Measurements from ENCODE around the gene RHOBTB3. TPM values are rescaled to one million over a fixed set of nuclear protein-coding genes. Genes with fewer than 3 reads are reported as not detected.

Gene RHOBTB3
- total and polyA plus RNA-seq, 2 donors (not counting 3 experiments of a cell fraction or from before 2014, with no cell fraction given), result 44.1 to 52.1 TPM

GRCh38 chr5:95823218-95823737 lies 92.1 kb downstream of the RHOBTB3 start:
- H3K4me3 ChIP-seq (replicated peaks in 1 of 3; ENCODE audit: insufficient read depth in 1 of 3, low read depth in 1 of 3, low read length in 3 of 3), result peak overlapping the region in 1 of 3 experiments; percentile 80
- DNase-seq (ENCODE audit: low read depth, low spot score) (no peak), FAIRE-seq (no peak)
- BruUV-seq (replicated peaks), result no TSS peak
- POLR2A ChIA-PET, result interaction anchor here (0.6 to 1.2 kb wide), 5 partner anchors 11 to 93 kb away, joined by 3 to 6 read pairs (median 3); partner anchors contain the start of gene RHOBTB3
- dilution Hi-C loops (cut with MboI; ENCODE audit: extremely low pct_ligation_motif_present, low sequenced_read_pairs), result no loop called here
- peak overlapping the region; percentile 74 for H3K4me2 ChIP-seq (ENCODE audit: insufficient read depth, low read length)
- H4K20me1 ChIP-seq (replicated peaks; ENCODE audit: control insufficient read depth, extremely low read depth, insufficient read depth, low read length), result no peaks in the 10 kb centered on the region
- peaks cover 0 to 5% of the 10 kb centered on the region in 2 experiments for H3K27me3 ChIP-seq (ENCODE audit: control insufficient read depth in 2 of 2, insufficient read depth in 2 of 2, low read length in 2 of 2)
- H3K4me1 ChIP-seq (ENCODE audit: control insufficient read depth, extremely low read depth, insufficient read depth, low read length), result peaks cover 26% of the 10 kb centered on the region
- no peaks in the 10 kb centered on the region for H3K36me3 ChIP-seq (ENCODE audit: control insufficient read depth in 2 of 2, extremely low read depth in 1 of 2, insufficient read depth in 2 of 2, low read length in 2 of 2)
- H3K79me2 ChIP-seq (ENCODE audit: control insufficient read depth, insufficient read depth, low read length), result no peaks in the 10 kb centered on the region
- H3K9ac ChIP-seq (replicated peaks; ENCODE audit: extremely low read depth, insufficient read depth, low read length), result peak overlapping the region; percentile 51
- no peaks in the 10 kb centered on the region for H3K9me1 ChIP-seq (replicated peaks; ENCODE audit: control insufficient read depth, extremely low read depth, insufficient read depth, low read length)
- intact Hi-C loops (cut with micrococcal nuclease), result loop anchor here (1.0 to 5.0 kb wide), 3 partner anchors 24 to 91 kb away; partner anchors contain the start of gene RHOBTB3
- no peaks in the 10 kb centered on the region for H3K9me3 ChIP-seq (replicated peaks; ENCODE audit: control insufficient read depth, insufficient read depth, low read length)
- peak overlapping the region; percentile 54 for H3K27ac ChIP-seq (ENCODE audit: insufficient read depth, low read depth, low read length)
- CTCF ChIA-PET, result interaction anchor here (0.6 to 5.1 kb wide), 12 partner anchors 8 to 573 kb away, joined by 3 to 55 read pairs (median 4); partner anchors contain the start of gene RFESD
- TF ChIP-seq JUN (IDR thresholded peaks at IDR 0.05; ENCODE audit: borderline replicate concordance, insufficient read depth, insufficient read length, low read depth), result no peak
- no peak for TF ChIP-seq MAX (IDR thresholded peaks at IDR 0.05; ENCODE audit: insufficient read depth, insufficient read length)
- no peak for TF ChIP-seq CTCF (IDR thresholded peaks at IDR 0.05; ENCODE audit: extremely low read depth in 1 of 2, insufficient read depth in 1 of 2, low read depth in 1 of 2, low read length in 2 of 2)
- TF ChIP-seq POLR2A (IDR thresholded peaks at IDR 0.05; ENCODE audit: low read depth, low read length), result no peak
- TF ChIP-seq EZH2 (IDR thresholded peaks at IDR 0.05; ENCODE audit: borderline replicate concordance, low read depth, low read length, severe bottlenecking), result no peak
- no peak for TF ChIP-seq GATA2 (IDR thresholded peaks at IDR 0.05; ENCODE audit: insufficient read depth, insufficient read length, low read depth, low read length)
- no peak for TF ChIP-seq POLR2AphosphoS5 (IDR thresholded peaks at IDR 0.05; ENCODE audit: insufficient read depth, low read depth, low read length)
- no peak for TF ChIP-seq FOS (IDR thresholded peaks at IDR 0.05; ENCODE audit: borderline replicate concordance, insufficient read depth, low read length)
- no peak for TF ChIP-seq MYC (IDR thresholded peaks at IDR 0.05; ENCODE audit: low read depth, low read length)
- H2AFZ ChIP-seq (ENCODE audit: low read depth, low read length), result peak overlapping the region; percentile 39

All from endothelial cell of umbilical vein (primary cell).